Vagina (tissue), 2 donors: ENCODE results near the gene UFC1. TPM values are rescaled to one million over a fixed set of nuclear protein-coding genes. Genes with fewer than 3 reads are reported as not detected.

Experiments
- DNase-seq, 2 donors: peaks; one replicate each; pipeline ENCODE4 v3.0.0-alpha.2; 2017; ENCODE audit errors: extremely low spot score in 2 of 2
- H3K27ac ChIP-seq: fragments of 200-600 bp; sonication (generic); one replicate; pipeline ENCODE4 v1.5.1; 2019
- H3K27me3 ChIP-seq: fragments of 200-600 bp; sonication (generic); one replicate; pipeline ENCODE4 v1.5.1; 2019
- H3K36me3 ChIP-seq, 2 donors: fragments of 200-600 bp; sonication (generic); one replicate each; pipeline ENCODE4 v1.5.1; 2017 to 2019
- H3K4me1 ChIP-seq: fragments of 200-600 bp; sonication (generic); one replicate; pipeline ENCODE4 v1.5.1; 2019
- H3K4me3 ChIP-seq, 2 donors: fragments of 200-600 bp; sonication (generic); 1 replicate in 1 of 2; 2 replicates in 1 of 2; pipeline ENCODE4 v1.5.1; 2016 to 2019
- H3K9me3 ChIP-seq: fragments of 200-600 bp; sonication (generic); one replicate; pipeline ENCODE4 v1.5.1; 2019
- CTCF ChIP-seq, 3 experiments: fragments of 450-650 bp in 2 of 3; fragments of 200-600 bp in 1 of 3; sonication (generic) in 1 of 3; IDR thresholded peaks; one replicate each; pipeline ENCODE4 v1.5.1; 2017 to 2019; ENCODE audit warnings: antibody characterized with exemption in 3 of 3, mild to moderate bottlenecking in 2 of 3, moderate library complexity in 2 of 3
- POLR2A ChIP-seq, 2 donors: fragments of 450-650 bp; IDR thresholded peaks; one replicate each; pipeline ENCODE4 v1.6.1; 2017; ENCODE audit warnings: antibody characterized with exemption in 2 of 2, mild to moderate bottlenecking in 2 of 2, moderate library complexity in 2 of 2
- POLR2AphosphoS5 ChIP-seq, 2 donors: sonication (generic); formaldehyde crosslinking; IDR thresholded peaks; one replicate each; pipeline ENCODE4 v1.9.0; 2017; ENCODE audit warnings: antibody characterized with exemption in 2 of 2, mild to moderate bottlenecking in 2 of 2, low read depth in 1 of 2; ENCODE audit not compliant: insufficient read depth in 1 of 2
- intact Hi-C: fragments of 100-400 bp; cut with DNase I; formaldehyde crosslinking; loops from one replicate; pipeline ENCODE4 v1.15.1; 2023
- total RNA-seq: library from RNA; depleted of rRNA; stranded (reverse); fragments of >200 nt; gene quantifications from one replicate; pipeline ENCODE4 v1.2.3, GENCODE V29; 2016

The UFC1 gene
- total RNA-seq, 1 donor from 2014 or later, result 61.1 TPM

- Histone ChIP-seq H3K4me1 (peaks cover 30% of the 10 kb centered on the region), H3K27ac (peak overlapping the region; percentile 60), H3K36me3 (peaks cover 0 to 3% of the 10 kb centered on the region in 2 donors), H3K4me3 (no peak overlapping the region), H3K27me3 (no peaks in the 10 kb centered on the region), H3K9me3 (no peaks in the 10 kb centered on the region)
- no peak for DNase-seq
- TF ChIP-seq CTCF (IDR thresholded peaks at IDR 0.05) (no peak), POLR2AphosphoS5 (IDR thresholded peaks at IDR 0.05; ENCODE audit: insufficient read depth in 1 of 2, low read depth in 1 of 2) (no peak), POLR2A (IDR thresholded peaks at IDR 0.05) (no peak)
- intact Hi-C loops, result no loop called here
Measured at GRCh38 chr1:161185732-161186311, 32.0 kb downstream of the UFC1 start.

- Histone ChIP-seq H3K9me3 (no peaks in the 10 kb centered on the region), H3K27me3 (no peaks in the 10 kb centered on the region), H3K27ac (peak overlapping the region; percentile 60), H3K4me1 (peaks cover 31% of the 10 kb centered on the region), H3K4me3 (no peak overlapping the region), H3K36me3 (peaks cover 0 to 8% of the 10 kb centered on the region in 2 donors)
- TF ChIP-seq CTCF (IDR thresholded peaks at IDR 0.05) (no peak), POLR2A (IDR thresholded peaks at IDR 0.05) (no peak), POLR2AphosphoS5 (IDR thresholded peaks at IDR 0.05; ENCODE audit: insufficient read depth in 1 of 2, low read depth in 1 of 2) (no peak)
- intact Hi-C loops, result no loop called here
- DNase-seq, result no peak
Measured at GRCh38 chr1:161187311-161187710, 33.5 kb downstream of the UFC1 start.

- Histone ChIP-seq H3K27me3 (no peaks in the 10 kb centered on the region), H3K9me3 (no peaks in the 10 kb centered on the region), H3K36me3 (peaks cover 0 to 14% of the 10 kb centered on the region in 2 donors), H3K4me1 (peaks cover 31% of the 10 kb centered on the region), H3K27ac (no peak overlapping the region), H3K4me3 (no peak overlapping the region)
- TF ChIP-seq POLR2AphosphoS5 (IDR thresholded peaks at IDR 0.05; ENCODE audit: insufficient read depth in 1 of 2, low read depth in 1 of 2), result no peak
- TF ChIP-seq POLR2A (IDR thresholded peaks at IDR 0.05), result no peak
- TF ChIP-seq CTCF (IDR thresholded peaks at IDR 0.05), result no peak
- intact Hi-C loops, result no loop called here
- no peak for DNase-seq
Measured at GRCh38 chr1:161188381-161188780, 34.6 kb downstream of the UFC1 start.

- Histone ChIP-seq H3K27me3 (no peaks in the 10 kb centered on the region), H3K4me3 (no peak overlapping the region), H3K4me1 (peaks cover 37% of the 10 kb centered on the region), H3K27ac (no peak overlapping the region), H3K9me3 (no peaks in the 10 kb centered on the region), H3K36me3 (peaks cover 0 to 16% of the 10 kb centered on the region in 2 donors)
- no peak for DNase-seq
- intact Hi-C loops, result no loop called here
- TF ChIP-seq CTCF (IDR thresholded peaks at IDR 0.05), result no peak
- no peak for TF ChIP-seq POLR2AphosphoS5 (IDR thresholded peaks at IDR 0.05; ENCODE audit: insufficient read depth in 1 of 2, low read depth in 1 of 2)
- TF ChIP-seq POLR2A (IDR thresholded peaks at IDR 0.05), result no peak
Measured at GRCh38 chr1:161189036-161189435, 35.3 kb downstream of the UFC1 start.

- intact Hi-C loops, result loop anchor here (10.0 kb wide), 1 partner anchor 194 kb away; no protein-coding TSS in a partner anchor
- no peaks in the 10 kb centered on the region for H3K27me3 ChIP-seq
Measured at GRCh38 chr1:161190962-161191521, 37.3 kb downstream of the UFC1 start.

More at GRCh38 chr1:161190962-161191521, 37.3 kb downstream of the UFC1 start:
- Histone ChIP-seq H3K27ac (peak overlapping the region; percentile 20), H3K4me1 (peaks cover 32% of the 10 kb centered on the region), H3K9me3 (no peaks in the 10 kb centered on the region), H3K36me3 (peaks cover 0 to 16% of the 10 kb centered on the region in 2 donors), H3K4me3 (no peak overlapping the region)
- peak in 1 of 2 donors; percentile 64 for TF ChIP-seq POLR2AphosphoS5 (IDR thresholded peaks at IDR 0.05; ENCODE audit: insufficient read depth in 1 of 2, low read depth in 1 of 2)
- TF ChIP-seq POLR2A (IDR thresholded peaks at IDR 0.05), result no peak
- no peak for DNase-seq
